Measurements from ENCODE around the gene ZNF771.
"Not testable (repeated sequence)": the region's sequence is repeated elsewhere in the genome, so short reads cannot be mapped to it uniquely, and the experiment has no call there.

ZNF771 gene

DNA sequence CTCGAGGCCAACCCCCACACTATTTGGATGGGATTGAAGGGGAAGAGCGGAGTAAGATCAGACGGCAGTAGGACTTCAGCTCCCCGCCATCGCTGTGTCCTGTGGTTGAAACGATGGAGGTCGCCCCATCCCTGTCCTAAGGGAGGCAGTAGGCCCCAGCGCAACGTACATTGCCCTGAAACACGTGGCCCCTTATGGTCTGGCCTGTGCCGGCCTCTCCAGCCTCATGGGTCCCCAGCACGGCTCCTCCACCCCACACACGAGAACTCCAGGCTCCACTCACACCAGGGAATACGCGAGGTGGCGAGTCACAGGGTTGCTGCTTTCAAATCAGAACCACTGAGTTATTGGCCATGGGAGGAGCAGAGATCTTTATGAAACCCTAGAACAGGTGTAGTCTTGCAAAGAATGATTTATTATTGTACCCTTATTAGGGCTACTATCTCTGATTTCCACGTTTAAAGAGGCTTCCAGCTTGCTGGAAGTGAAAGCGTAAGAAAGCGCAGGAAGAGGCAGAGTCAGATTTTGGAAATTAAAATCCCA, 23.1 kb downstream of the ZNF771 start:
- no peak for DNase-seq (ENCODE audit: low read depth, low spot score)

DNA sequence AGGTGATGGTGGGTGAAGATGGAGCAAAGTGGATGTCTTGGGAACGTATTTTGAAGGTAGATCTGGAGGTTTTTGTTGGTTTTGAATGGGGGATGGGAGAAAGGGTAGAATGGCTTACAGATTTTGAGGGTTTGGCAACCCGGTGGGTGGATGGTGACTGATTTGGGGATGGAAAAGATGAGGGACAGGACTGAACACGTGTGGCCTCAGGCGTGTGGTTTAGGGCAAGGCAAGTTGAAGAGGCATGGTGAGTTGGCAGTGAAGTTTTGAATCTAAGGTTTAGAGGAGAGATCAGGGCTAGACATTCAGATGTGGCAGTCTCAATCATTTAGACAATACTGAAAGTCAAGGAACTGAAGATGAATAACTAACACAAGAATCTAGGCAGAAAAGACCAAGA, 27.4 kb downstream of the ZNF771 start:
- no peak for DNase-seq (ENCODE audit: low read depth, low spot score)

DNA sequence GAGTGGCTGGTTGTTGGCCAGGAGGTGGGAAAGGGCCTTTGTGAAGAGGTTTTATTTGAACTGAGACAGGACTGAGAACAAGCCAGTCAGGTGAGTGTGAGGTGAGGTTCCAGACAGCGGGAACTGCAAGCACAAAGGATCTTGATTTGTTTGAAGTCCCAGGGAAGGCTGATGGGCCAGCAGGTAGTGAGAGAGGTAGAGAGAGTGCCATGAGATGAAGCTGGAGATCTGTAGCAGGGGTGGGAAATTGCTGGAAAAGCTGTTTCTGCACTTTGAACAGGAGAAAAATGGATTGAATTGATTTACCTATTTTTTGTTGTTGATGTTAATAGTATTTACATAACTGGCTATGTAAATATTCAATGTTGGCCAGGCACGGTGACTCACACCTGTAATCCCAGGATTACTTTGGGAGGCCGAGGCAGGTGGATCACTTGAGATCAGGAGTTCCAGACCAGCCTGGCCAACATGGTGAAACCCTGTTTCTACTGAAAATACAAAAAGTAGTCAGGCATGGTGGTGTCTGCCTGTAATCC, 30.2 kb downstream of the ZNF771 start:
- DNase-seq (ENCODE audit: low read depth, low spot score), result no peak

DNA sequence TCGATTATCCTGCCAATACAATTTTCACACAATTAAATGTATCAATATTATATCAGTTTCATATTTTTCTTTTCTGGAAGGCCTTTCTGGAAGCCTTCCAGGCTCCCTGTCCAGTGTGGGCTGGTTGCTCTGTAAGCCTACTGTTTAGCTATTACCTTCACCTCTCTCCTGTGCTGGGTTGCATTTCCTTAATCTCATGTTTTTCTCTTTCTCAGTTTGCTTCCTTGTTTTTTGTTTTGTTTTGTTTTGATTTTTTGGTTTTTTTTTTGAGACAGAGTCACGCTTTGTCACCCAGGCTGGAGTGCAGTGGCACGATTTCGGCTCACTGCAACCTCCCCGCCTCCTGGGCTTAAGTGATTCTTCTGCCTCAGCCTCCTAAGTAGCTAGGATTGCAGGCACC, 31.4 kb downstream of the ZNF771 start:
- no peak for DNase-seq (ENCODE audit: low read depth, low spot score)

DNA sequence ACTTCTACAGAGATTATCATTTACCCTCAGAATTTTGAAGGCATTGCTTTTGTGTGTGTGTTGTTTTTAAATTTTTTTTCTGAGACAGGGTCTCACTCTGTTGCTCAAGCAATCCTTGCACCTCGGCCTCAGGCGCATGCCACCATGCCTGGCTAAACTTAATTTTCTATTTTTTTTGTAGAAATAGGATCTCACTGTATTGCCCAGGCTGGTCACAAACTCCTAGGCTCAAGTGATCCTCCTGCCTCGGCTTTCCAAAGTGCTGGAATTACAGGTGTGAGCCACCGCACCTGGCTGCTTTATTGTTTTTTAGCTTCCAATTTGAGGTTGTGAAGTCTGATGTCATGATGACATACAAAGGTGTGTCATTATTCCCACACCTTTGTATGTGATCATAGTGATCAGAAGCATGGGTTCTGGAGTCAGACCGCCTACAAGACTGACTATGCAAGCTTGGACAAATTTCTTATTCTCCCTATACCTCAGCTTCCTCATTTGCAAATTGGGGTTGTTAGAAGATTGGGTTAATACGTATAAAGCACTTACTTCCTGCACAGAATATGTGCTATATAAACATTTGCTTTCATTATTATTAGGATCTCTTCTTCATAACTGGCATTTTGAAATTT, 32.4 kb downstream of the ZNF771 start:
- DNase-seq (ENCODE audit: low read depth, low spot score), result no peak

DNA sequence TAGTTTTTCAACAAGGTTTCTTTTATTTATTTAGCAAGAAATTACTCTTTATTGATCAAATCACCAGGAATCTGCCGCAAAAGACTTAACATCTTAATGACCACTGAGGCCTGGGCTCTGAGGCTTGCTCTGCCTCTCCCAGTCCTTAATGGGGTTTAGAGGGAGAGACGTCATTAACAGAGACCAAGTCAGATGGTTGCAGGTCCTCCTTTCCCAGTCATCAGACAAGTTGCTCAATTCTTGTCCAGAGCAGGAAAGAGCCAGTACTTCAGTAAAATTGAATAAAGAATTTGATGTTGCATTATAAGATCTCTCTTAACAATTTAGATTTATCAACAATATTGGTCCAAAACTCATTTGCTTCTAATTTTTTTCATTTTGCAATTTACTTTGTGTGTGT, 36.2 kb downstream of the ZNF771 start:
- DNase-seq (ENCODE audit: low read depth, low spot score), result no peak

DNA sequence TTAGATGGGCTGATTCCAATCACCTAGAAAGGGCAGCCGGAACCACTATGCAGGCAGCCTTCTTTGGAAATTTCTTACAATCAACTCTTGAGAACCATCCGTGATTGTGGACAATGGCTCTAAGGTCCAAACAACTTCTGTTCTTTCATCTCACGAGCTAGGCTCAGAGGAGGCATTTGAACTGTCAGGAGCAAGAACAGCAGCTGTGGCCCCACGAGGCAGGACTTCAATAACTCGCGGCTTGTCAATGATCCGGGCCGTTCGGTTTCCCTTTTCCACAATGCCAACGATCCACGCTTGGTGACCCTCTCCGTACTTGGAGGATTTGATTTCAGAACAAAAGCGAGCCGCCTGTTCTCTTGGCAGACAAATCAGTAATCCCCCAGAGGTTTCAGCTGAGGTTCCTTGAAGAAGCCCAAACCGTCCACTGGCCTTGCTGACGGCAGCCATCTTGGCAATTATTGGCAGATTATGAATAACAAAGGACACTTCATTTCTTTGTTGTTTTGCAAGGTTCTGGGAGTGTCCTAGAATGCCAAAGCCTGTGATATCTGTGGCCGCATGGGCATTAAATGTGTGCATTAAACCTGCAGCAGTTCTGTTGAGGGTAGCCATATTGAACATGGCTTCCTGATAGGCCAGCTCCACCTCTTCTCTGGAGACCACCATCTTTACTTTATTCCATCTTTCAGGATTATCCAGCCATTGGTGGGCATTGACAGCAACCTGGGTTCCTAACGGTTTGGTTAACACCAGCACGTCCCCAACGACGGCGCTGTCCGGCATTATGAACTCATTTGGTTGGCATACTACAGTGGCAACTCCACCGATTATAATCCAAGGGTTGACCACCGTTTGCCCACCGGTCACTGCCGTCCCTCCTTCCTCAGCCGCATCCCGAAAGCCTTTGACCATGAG, 37.1 kb downstream of the ZNF771 start:
- DNase-seq (ENCODE audit: low read depth, low spot score), result no peak

DNA sequence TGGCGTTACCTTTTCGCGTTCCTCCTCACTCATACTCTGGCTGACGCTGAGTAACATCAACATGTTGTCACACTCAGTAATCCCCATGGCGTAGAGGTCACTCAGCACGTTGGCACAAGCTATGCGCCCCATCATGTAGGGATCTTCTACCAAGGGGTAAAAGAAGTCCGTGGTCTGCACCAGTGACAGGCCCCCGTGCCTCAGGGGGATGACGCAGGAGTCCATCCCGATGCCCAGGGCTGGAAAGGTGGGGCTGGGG, 37.7 kb downstream of the ZNF771 start:
- no peak for DNase-seq (ENCODE audit: low read depth, low spot score)

DNA sequence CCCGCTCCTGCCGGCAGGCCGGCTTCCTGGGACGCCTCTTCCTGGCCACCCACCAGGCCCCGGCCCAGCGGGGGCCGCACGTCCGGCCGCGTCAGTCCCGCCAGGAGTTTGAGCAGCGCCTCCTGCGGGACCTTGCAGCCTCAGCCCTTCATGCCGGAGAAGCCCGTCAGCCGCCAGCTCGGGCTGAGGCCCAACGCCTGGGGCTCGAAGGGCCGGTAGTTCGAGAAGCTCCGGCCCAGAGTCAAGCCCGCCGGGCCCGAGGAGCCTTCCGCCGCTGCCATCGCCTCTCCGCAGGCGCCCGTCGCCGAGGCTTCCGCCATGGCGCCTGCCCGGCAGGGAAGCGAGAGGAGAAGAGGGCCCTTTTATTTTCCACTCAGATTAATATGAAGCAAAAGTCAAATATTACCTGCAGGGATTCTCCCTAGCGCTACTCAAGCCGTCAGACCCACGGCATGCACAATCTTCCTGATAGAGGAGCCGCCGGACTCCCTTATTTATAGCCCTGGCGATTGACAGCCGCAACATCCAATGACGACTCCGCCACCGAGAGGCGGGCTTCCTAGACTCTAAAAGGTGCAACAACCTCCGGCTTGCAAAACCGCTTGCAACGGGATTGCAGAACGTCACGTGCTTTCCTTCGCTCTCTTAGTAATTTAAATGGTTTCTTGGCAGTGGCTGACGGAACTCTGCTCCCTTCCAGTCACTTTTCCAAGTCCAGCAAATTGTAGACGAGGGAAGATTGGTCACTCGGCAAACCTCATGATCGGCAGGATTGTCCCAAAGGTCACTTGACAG, 38.2 kb downstream of the ZNF771 start, which contains the start of gene SEPHS2:
Gene SEPHS2 (minus strand): TSS at position 467 of the 795 bp plus-strand sequence. CDS start 147 bp downstream, at position 320.
- DNase-seq (ENCODE audit: low read depth, low spot score), result peak; percentile 98

DNA sequence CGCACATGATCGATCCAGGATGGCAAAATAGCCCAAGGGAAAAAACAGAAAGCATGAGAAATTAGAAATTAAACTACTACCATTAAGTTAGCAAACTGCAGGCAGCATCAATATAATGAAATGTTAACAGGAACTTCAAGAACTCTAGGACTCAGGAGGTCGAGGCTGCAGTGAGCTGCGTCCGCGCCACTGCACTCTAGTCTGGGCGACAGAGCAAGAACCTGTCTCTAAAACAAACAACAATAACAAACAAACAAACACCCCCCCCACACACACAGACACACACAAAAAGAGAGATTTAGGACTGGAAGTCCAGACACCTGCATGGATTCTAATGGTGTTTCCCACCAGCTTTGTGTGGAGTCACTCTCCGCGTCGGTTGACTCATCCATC, 38.8 kb downstream of the ZNF771 start:
- no peak for DNase-seq (ENCODE audit: low read depth, low spot score)

DNA sequence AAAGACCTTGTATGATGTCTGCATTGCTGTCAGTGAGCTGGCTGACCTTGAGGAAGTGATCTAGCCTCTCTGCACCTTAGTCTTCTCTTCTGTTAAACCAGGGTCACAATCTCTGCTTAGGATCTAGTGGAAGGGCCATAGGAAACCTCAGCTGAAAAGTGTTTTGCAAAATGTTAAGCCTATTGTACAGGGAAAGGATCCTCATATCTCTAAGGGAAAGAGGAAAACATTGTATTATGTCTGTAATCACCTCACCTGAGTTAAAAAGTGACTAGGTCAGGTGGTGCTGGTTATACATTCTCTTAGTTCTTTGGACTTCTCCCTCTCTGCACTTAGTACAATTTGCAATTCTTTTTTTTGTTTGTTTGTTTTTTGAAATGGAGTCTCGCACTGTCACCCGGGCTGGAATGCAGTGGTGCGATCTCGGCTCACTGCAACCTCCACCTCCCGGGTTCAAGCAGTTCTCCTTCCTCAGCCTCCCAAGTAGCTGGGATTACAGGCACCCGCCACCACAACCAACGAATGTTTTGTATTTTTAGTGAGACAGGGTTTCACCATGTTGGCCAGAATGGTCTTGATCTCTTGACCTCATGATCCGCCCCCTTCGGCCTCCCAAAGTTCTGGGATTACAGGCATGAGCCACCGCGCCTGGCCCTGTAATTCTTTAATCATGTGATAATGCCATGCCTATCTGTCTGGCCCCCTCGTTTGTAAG, 40.3 kb downstream of the ZNF771 start:
- DNase-seq (ENCODE audit: low read depth, low spot score), result no peak

DNA sequence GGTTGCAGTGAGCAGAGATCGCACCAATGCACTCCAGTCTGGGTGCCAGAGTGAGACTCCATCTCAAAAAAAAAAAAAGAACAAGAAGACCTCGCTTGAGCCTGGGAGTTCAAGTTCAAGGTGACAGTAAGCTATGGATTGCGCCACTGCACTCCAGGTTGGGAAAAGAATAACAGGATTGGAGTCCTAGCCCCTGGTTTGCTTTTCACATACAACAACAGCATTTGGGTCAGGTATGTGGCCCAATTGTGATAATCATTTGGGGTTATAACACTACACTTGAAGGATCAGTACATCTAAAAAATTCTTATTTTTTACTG, 41.7 kb downstream of the ZNF771 start:
- no peak for DNase-seq (ENCODE audit: low read depth, low spot score)

DNA sequence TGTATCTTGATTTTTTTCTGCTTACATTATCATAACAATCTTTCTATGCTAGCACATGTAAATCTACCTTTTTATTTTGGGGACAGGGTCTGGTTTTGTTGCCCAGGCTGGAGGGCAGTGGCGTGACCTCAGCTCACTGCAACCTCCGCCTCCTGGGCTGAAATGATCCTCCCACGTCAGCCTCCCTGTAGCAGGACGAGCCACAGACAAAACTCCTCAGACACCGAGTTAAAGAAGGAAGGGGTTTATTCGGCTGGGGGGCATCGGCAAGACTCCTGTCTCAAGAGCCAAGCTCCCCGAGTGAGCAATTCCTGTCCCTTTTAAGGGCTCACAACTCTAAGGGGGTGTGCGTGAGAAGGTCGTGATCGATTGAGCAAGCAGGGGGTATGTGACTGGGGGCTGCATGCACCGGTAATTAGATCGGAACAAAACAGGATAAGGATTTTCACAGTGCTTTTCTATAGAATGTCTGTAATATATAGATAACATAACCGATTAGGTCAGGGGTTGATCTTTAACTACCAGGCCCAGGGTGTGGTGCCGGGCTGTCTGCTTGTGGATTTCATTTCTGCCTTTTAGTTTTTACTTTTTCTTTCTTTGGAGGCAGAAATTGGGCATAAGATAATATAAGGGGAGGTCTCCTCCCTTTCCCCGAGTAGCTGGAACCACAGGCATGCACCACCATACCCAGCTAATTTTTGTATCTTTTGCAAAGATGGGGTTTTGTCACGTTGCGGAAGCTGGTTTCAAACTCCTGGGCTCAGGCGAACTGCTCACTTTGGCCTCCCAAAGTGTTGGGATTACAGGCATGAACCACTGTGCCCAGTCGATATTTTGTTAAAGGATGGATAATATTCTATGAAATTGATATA, 45.5 kb downstream of the ZNF771 start:
- not testable (repeated sequence) for DNase-seq (ENCODE audit: low read depth, low spot score)

DNA sequence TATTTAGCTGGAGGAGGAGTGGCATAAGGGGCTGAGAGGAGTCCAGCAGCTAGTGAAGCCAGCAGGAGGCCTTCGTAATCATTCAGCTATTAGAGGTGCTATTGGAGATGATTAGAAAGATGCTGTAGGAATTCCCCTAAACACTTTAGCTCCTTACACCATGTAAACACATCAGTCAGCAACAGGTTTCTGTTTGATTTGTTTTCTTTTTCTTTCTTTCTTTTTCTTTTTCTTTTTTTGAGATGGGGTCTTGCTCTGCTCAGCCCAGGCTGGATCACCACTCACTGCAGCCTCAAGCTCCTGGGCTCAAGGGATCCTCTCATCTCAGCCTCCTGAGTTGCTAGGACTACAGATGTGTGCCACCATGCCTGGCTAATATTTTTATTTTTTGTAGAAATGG, 48.9 kb downstream of the ZNF771 start:
- DNase-seq (ENCODE audit: low read depth, low spot score), result no peak

DNA sequence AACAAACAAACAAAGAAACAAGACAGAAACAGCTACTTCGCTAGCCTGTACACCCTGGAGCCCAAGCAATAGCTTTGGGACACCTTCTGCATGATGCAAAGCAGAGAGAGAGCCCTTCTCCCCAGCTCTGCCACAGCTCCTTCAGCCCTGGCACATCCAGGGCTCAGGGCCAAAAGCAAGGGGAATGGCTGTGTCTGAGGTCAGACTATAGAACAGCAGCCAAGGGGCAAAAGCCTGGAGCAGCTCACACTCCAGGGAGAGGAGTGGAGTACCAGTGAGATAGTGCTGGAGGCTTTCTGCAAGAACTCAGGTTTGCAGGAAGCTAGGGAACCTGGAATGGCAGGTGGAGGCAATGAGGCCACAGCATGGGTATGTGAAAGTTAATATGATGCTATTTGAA, 49.9 kb downstream of the ZNF771 start:
- DNase-seq (ENCODE audit: low read depth, low spot score), result no peak

DNA sequence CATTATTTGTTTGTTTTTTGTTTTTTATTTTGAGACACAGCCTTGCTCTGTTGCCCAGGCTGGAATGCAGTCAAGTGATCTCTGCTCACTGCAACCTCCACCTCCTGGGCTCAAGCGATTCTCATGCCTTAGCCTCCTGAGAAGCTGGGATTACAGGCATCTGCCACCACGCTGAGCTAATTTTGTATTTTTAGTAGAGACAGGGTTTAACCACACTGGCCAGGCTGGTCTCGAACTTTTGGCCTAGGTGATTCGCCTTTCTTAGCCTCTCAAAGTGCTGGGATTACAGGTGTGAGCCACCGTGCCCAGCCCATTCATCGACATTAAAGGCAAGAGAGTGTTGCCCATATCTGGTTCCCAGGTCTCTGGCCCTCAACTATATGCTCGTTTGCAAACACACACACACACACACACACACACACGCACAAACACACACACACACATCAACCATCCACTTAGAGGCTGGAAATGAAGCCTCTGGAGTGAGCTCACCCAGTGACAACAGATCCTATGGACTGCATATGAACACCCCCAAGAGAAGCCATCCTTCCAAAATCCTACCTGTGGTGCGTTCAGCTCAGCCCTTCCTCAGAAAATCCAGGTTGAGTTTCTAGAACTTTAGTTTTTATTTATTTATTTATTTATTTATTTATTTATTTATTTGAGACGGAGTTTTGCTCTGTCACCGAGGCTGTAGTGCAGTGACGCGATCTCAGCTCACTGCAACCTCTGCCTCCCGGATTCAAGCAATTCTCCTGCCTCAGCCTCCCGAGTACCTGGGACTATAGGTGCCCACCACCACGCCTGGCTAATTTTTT, 50.5 kb downstream of the ZNF771 start:
- no peak for DNase-seq (ENCODE audit: low read depth, low spot score)

DNA sequence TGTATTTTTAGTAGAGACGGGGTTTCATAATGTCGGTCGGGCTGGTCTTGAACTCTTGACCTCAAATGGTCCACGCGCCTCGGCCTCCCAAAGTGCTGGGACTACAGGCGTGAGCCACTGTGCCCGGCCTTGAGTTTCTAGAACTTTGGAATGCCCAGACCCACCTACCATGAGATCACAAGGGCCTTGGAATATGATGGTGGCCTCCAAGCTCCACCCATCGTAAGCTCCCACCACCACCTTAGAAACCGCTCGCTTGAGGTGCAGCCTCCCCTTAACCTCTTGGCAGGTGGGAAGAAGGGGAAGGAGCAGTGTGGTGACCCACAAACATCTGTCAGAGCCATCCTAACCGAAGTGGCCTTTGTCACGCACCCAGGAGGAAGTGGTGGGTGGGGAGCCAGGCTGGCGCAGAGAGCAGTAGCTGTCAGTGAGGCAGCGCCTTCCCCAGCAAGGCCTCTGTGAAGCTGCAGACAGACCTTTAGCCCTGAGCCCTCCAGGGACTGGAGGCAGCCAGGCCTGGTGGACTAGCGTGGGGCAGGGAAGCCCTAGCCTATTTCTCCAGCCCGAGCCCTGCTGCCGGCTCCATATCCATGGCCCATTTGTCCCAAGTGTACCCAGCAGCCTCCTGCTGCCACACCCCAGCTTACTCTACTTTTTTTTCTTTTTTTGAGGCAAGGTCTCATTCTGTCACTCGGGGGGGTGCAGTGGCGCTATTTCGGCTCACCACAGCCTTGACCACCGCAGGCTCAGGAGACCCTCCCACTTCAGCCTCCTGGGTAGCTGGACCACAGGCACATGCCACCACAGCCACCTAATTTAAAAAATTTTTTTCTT, 51.4 kb downstream of the ZNF771 start:
- no peak for DNase-seq (ENCODE audit: low read depth, low spot score)

DNA sequence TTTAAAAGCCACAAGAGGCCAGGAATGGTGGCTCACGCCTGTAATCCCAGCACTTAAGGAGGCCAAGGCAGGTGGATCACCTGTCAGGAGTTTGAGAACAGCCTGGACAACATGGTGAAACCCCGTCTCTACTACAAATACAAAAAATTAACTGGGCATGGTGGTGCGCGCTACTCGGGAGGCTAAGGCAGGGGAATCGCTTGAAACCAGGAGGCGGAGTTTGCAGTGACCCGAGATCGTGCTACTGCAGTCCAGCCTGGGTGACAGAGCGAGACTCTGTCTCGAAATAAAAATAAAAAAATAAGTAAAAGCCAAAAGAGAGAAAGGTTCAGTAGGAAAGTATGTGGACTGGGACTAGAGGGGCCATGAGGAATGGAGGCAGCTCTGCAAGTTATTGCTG, 52.0 kb downstream of the ZNF771 start:
- DNase-seq (ENCODE audit: low read depth, low spot score), result no peak

DNA sequence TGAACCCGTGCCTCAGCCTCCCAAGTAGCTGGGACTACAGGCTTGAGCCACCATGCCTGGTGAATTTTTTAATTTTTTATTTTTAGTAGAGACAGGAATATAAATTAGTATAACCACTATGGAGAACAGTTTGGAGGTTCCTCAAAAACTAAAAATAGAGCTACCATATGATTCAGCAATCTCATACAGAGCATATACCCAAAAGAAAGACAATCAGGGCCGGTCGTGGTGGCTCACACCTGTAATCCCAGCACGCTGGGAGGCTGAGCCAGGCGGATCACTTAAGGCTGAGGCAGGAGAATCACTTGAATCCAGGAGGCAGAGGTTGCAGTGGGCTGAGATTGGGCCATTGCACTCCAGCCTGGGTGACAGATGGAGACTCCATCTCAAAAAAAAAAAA, 54.0 kb downstream of the ZNF771 start:
- not testable (repeated sequence) for DNase-seq (ENCODE audit: low read depth, low spot score)
